Lung (tissue), 12 donors: ENCODE results near the gene GCNT2. TPM values are rescaled to one million over a fixed set of nuclear protein-coding genes. Genes with fewer than 3 reads are reported as not detected.
"Not testable (repeated sequence)": the region's sequence is repeated elsewhere in the genome, so short reads cannot be mapped to it uniquely, and the experiment has no call there.

Experiments
- ATAC-seq: fragments of 200-7000 bp; cut with Tn5 transposase; one replicate; pipeline ENCODE4 v1.9.1; 2020; ENCODE audit warnings: moderate number of reproducible peaks; ENCODE audit not compliant: insufficient read depth, low FRiP score
- DNase-seq, 3 donors: peaks; one replicate each; pipeline ENCODE4 v3.0.0-alpha.2; 2013 to 2017
- H3K27ac ChIP-seq, 2 donors: one replicate each; pipeline ENCODE4 v1.5.1; 2013; ENCODE audit warnings: mild to moderate bottlenecking in 2 of 2, moderate library complexity in 2 of 2, control low read depth in 1 of 2, inconsistent platforms in 1 of 2, low read depth in 1 of 2, low read length in 1 of 2
- H3K27me3 ChIP-seq, 3 donors: one replicate each; pipeline ENCODE4 v1.5.1; 2013; ENCODE audit warnings: low read length in 2 of 3; ENCODE audit not compliant: control insufficient read depth in 3 of 3, insufficient read depth in 3 of 3
- H3K36me3 ChIP-seq, 4 donors: one replicate each; pipeline ENCODE4 v1.5.1; 2013; ENCODE audit warnings: low read length in 4 of 4, mild to moderate bottlenecking in 1 of 4, moderate library complexity in 1 of 4; ENCODE audit not compliant: control insufficient read depth in 4 of 4, insufficient read depth in 4 of 4
- H3K4me1 ChIP-seq, 5 donors: one replicate each; pipeline ENCODE4 v1.5.1; 2013; ENCODE audit warnings: low read length in 5 of 5, mild to moderate bottlenecking in 2 of 5, moderate library complexity in 1 of 5; ENCODE audit not compliant: control insufficient read depth in 5 of 5, insufficient read depth in 5 of 5
- H3K4me3 ChIP-seq: one replicate; pipeline ENCODE4 v1.5.1; 2013; ENCODE audit warnings: mild to moderate bottlenecking, control low read depth, moderate library complexity
- H3K9ac ChIP-seq, 2 donors: one replicate each; pipeline ENCODE4 v1.5.1; 2013; ENCODE audit warnings: low read length in 2 of 2, control low read depth in 1 of 2; ENCODE audit not compliant: insufficient read depth in 1 of 2
- H3K9me3 ChIP-seq, 4 donors: one replicate each; pipeline ENCODE4 v1.5.1; 2013; ENCODE audit warnings: low read length in 3 of 4, mild to moderate bottlenecking in 1 of 4, moderate library complexity in 1 of 4; ENCODE audit not compliant: control insufficient read depth in 4 of 4, insufficient read depth in 3 of 4
- CTCF ChIP-seq: IDR thresholded peaks from 2 replicates; pipeline ENCODE4 v1.5.1; 2012; ENCODE audit warnings: mild to moderate bottlenecking; ENCODE audit errors: control extremely low read depth, extremely low read depth
- WGBS, 2 donors: extraction: QIAGEN DNeasy Blood & Tissue Kit; methylation state at CpG; one replicate each; pipeline ENCODE4 v1.1.7; 2013; 5-methylcytosine and 5-hydroxymethylcytosine counted together
- polyA plus RNA-seq, 2 donors: library from polyadenylated mRNA; stranded (reverse); fragments of 200-250 nt; gene quantifications; one replicate each; pipeline ENCODE4 v1.2.1, GENCODE V29; 2013
- total RNA-seq, 2 donors: library from RNA; depleted of rRNA in 1 of 2; stranded (reverse); fragments of >200 nt in 1 of 2; gene quantifications; one replicate each; pipeline ENCODE4 v1.2.1, GENCODE V29; 2014 to 2021
- donor health status: control.
- donor health status: control.
- donor health status: Bipolar disorder and iron deficiency.
- donor health status: healthy.
- donor health status: DM: yes; HTN: yes; CAD: no.

GCNT2 gene
- total and polyA plus RNA-seq, 4 donors = 7.8 to 57.4 (median 15.7) TPM

GRCh38 chr6:10487668-10488327 lies 33.4 kb upstream of the GCNT2 start:
- peak; percentile 22 for ATAC-seq
- H3K27ac ChIP-seq = no peak overlapping the region
- no peak for DNase-seq
- WGBS, 2 donors = 80 to 81% methylated on average over 37 to 44 of the region's 44 CpGs
- no peak overlapping the region for H3K9ac ChIP-seq
- TF ChIP-seq CTCF = no peak
- no peaks in the 10 kb centered on the region for H3K27me3 ChIP-seq
- H3K4me1 ChIP-seq = no peaks in the 10 kb centered on the region
- peaks cover 0 to 3% (median 0%) of the 10 kb centered on the region in 4 donors for H3K9me3 ChIP-seq
- H3K36me3 ChIP-seq = no peaks in the 10 kb centered on the region
- H3K4me3 ChIP-seq = no peak overlapping the region

GRCh38 chr6:10491463-10491862 lies 29.7 kb upstream of the GCNT2 start:
- Histone ChIP-seq H3K4me3 (no peak overlapping the region), H3K9ac (no peak overlapping the region), H3K27me3 (no peaks in the 10 kb centered on the region), H3K27ac (no peak overlapping the region), H3K4me1 (no peaks in the 10 kb centered on the region), H3K36me3 (no peaks in the 10 kb centered on the region), H3K9me3 (peaks cover 0 to 3% (median 0%) of the 10 kb centered on the region in 4 donors)
- 97 to 98% methylated on average over 32 of the region's 32 CpGs for WGBS, 2 donors
- no peak for ATAC-seq
- no peak for TF ChIP-seq CTCF
- no peak for DNase-seq

- WGBS, 2 donors = 91 to 92% methylated on average over 3 of the region's 3 CpGs
- H3K9me3 ChIP-seq, H3K27me3 ChIP-seq, H3K27ac ChIP-seq, H3K4me1 ChIP-seq, H3K36me3 ChIP-seq, H3K4me3 ChIP-seq, ATAC-seq, DNase-seq, H3K9ac ChIP-seq: not testable (repeated sequence)
These were observed 29.2 kb upstream of the GCNT2 start for GRCh38 chr6:10491905-10492304.

- Histone ChIP-seq H3K4me3 (no peak overlapping the region), H3K27ac (no peak overlapping the region), H3K36me3 (no peaks in the 10 kb centered on the region), H3K27me3 (no peaks in the 10 kb centered on the region), H3K9me3 (peaks cover 0 to 3% (median 0%) of the 10 kb centered on the region in 4 donors), H3K4me1 (no peaks in the 10 kb centered on the region), H3K9ac (no peak overlapping the region)
- no peak for DNase-seq
- TF ChIP-seq CTCF = no peak
- 43 to 59% methylated on average over 14 of the region's 14 CpGs for WGBS, 2 donors
- no peak for ATAC-seq
These were observed 26.1 kb upstream of the GCNT2 start for GRCh38 chr6:10495029-10495428.
